Panc1 (cell line): ENCODE results near the gene KCNIP4. TPM values are rescaled to one million over a fixed set of nuclear protein-coding genes. Genes with fewer than 3 reads are reported as not detected.

Source experiments
- ATAC-seq: fragments of 200-7000 bp; cut with Tn5 transposase; 2 replicates; pipeline ENCODE4 v1.9.1; 2020; ENCODE audit warnings: mild to moderate bottlenecking, moderate library complexity
- BruUV-seq: library from RNA; stranded (reverse); fragments of 400-500 nt; replicated peaks from 2 replicates; lab custom pipeline; 2021; lab: Mats Ljungman, UMichigan
- CTCF ChIA-PET: fragments of 300-600 bp; sonication (Branson Sonifier 250); formaldehyde crosslinking; loops from one replicate; lab custom pipeline; 2022; ENCODE audit warnings: antibody characterized with exemption; lab: Charles Lee
- POLR2A ChIA-PET: fragments of 300-600 bp; sonication (Branson Sonifier 250); formaldehyde crosslinking; loops from one replicate; lab custom pipeline; 2022; ENCODE audit warnings: antibody characterized with exemption; lab: Charles Lee
- DNase-seq: peaks from one replicate; pipeline ENCODE4 v3.0.0-alpha.2; 2010; ENCODE audit warnings: low read depth, low spot score
- H3K27ac ChIP-seq: 2 replicates; pipeline ENCODE4 v1.5.1; 2011; ENCODE audit warnings: mild to moderate bottlenecking, low read length, inconsistent platforms
- H3K27me3 ChIP-seq: fragments of 200-500 bp; sonication (Bioruptor generic); 2 replicates; pipeline ENCODE4 v1.6.0; 2014; ENCODE audit warnings: low read length, inconsistent platforms; ENCODE audit not compliant: control insufficient read depth, insufficient read depth
- H3K36me3 ChIP-seq: fragments of 200-500 bp; sonication (Bioruptor generic); 2 replicates; pipeline ENCODE4 v1.5.1; 2014; ENCODE audit warnings: inconsistent platforms, mild to moderate bottlenecking, low read length, moderate library complexity; ENCODE audit not compliant: control insufficient read depth, insufficient read depth
- H3K4me1 ChIP-seq: 2 replicates; pipeline ENCODE4 v1.5.1; 2011; ENCODE audit warnings: inconsistent platforms, mild to moderate bottlenecking, low read length, moderate library complexity; ENCODE audit not compliant: control insufficient read depth, insufficient read depth
- H3K4me3 ChIP-seq, 2 experiments: 2 replicates each; pipeline ENCODE4 v1.5.1; 2011 to 2012; ENCODE audit warnings: low read depth in 2 of 2, low read length in 2 of 2, mild to moderate bottlenecking in 2 of 2, inconsistent platforms in 1 of 2, moderate library complexity in 1 of 2
- H3K9me3 ChIP-seq: fragments of 200-500 bp; sonication (Bioruptor generic); 2 replicates; pipeline ENCODE4 v1.5.1; 2014; ENCODE audit warnings: low read depth, mild to moderate bottlenecking, inconsistent platforms, low read length, moderate library complexity; ENCODE audit not compliant: control insufficient read depth, insufficient read depth
- POLR2AphosphoS5 ChIP-seq: IDR thresholded peaks from 2 replicates; pipeline ENCODE4 v1.6.1; 2012; ENCODE audit warnings: mild to moderate bottlenecking, low read depth, low read length, moderate library complexity
- SIN3A ChIP-seq: IDR thresholded peaks from 2 replicates; pipeline ENCODE4 v1.6.1; 2012; ENCODE audit warnings: low read depth, mild to moderate bottlenecking, low read length, moderate library complexity, borderline replicate concordance; ENCODE audit not compliant: insufficient read depth
- TCF7L2 ChIP-seq: IDR thresholded peaks from 2 replicates; pipeline ENCODE4 v1.6.1; 2011; ENCODE audit warnings: mild to moderate bottlenecking, low read depth, low read length, inconsistent platforms
- in situ Hi-C: cut with HindIII; loops from 2 replicates; pipeline ENCODE4 v1.10.0; 2016; ENCODE audit warnings: low sequenced_read_pairs, low pct_unique_long_range_greater_than_20kb
- intact Hi-C: fragments of 100-400 bp; cut with micrococcal nuclease; formaldehyde crosslinking; loops from one replicate; pipeline ENCODE4 v1.10.0; 2022; ENCODE audit not compliant: unreplicated experiment
- total RNA-seq: library from RNA; stranded (reverse); gene quantifications from one replicate; pipeline ENCODE4 v1.2.1, GENCODE V29; 2021; ENCODE audit not compliant: unreplicated experiment
- TF ChIP-seq, protein P1 (sequence below): fragments of 450-650 bp; IDR thresholded peaks from 2 replicates; pipeline ENCODE4 v1.5.1; 2017; ENCODE audit warnings: mild to moderate bottlenecking
- TF ChIP-seq, protein P2 (sequence below), 2 experiments: IDR thresholded peaks; 2 replicates each; pipeline ENCODE4 v1.6.1; 2011 to 2012; ENCODE audit warnings: low read depth in 2 of 2, control low read depth in 1 of 2, low read length in 1 of 2, mild to moderate bottlenecking in 1 of 2, moderate library complexity in 1 of 2; ENCODE audit not compliant: insufficient read depth in 1 of 2

Gene KCNIP4
- total RNA-seq, 1 experiment from 2014 or later = not detected

- H3K27ac ChIP-seq = no peak overlapping the region
These were observed 1108.6 kb downstream of the KCNIP4 start for GRCh38 chr4:20839957-20840356.

GRCh38 chr4:20838476-20838875 is 1110.1 kb downstream of the KCNIP4 start:
- no peak for DNase-seq
- H3K4me1 ChIP-seq = no peaks in the 10 kb centered on the region
- TF ChIP-seq TCF7L2 (no peak), SIN3A (no peak), POLR2AphosphoS5 (no peak)
- TF ChIP-seq, protein P1, sequence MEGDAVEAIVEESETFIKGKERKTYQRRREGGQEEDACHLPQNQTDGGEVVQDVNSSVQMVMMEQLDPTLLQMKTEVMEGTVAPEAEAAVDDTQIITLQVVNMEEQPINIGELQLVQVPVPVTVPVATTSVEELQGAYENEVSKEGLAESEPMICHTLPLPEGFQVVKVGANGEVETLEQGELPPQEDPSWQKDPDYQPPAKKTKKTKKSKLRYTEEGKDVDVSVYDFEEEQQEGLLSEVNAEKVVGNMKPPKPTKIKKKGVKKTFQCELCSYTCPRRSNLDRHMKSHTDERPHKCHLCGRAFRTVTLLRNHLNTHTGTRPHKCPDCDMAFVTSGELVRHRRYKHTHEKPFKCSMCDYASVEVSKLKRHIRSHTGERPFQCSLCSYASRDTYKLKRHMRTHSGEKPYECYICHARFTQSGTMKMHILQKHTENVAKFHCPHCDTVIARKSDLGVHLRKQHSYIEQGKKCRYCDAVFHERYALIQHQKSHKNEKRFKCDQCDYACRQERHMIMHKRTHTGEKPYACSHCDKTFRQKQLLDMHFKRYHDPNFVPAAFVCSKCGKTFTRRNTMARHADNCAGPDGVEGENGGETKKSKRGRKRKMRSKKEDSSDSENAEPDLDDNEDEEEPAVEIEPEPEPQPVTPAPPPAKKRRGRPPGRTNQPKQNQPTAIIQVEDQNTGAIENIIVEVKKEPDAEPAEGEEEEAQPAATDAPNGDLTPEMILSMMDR = no peak
- TF ChIP-seq, protein P2, sequence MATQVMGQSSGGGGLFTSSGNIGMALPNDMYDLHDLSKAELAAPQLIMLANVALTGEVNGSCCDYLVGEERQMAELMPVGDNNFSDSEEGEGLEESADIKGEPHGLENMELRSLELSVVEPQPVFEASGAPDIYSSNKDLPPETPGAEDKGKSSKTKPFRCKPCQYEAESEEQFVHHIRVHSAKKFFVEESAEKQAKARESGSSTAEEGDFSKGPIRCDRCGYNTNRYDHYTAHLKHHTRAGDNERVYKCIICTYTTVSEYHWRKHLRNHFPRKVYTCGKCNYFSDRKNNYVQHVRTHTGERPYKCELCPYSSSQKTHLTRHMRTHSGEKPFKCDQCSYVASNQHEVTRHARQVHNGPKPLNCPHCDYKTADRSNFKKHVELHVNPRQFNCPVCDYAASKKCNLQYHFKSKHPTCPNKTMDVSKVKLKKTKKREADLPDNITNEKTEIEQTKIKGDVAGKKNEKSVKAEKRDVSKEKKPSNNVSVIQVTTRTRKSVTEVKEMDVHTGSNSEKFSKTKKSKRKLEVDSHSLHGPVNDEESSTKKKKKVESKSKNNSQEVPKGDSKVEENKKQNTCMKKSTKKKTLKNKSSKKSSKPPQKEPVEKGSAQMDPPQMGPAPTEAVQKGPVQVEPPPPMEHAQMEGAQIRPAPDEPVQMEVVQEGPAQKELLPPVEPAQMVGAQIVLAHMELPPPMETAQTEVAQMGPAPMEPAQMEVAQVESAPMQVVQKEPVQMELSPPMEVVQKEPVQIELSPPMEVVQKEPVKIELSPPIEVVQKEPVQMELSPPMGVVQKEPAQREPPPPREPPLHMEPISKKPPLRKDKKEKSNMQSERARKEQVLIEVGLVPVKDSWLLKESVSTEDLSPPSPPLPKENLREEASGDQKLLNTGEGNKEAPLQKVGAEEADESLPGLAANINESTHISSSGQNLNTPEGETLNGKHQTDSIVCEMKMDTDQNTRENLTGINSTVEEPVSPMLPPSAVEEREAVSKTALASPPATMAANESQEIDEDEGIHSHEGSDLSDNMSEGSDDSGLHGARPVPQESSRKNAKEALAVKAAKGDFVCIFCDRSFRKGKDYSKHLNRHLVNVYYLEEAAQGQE (IDR thresholded peaks at IDR 0.05; ENCODE audit: insufficient read depth in 1 of 2, low read depth in 2 of 2, low read length in 1 of 2) = no peak
- intact Hi-C loops = no loop called here
- in situ Hi-C loops = no loop called here
- ChIA-PET POLR2A (no interaction called here), CTCF (no interaction called here)
- no peak for ATAC-seq
- no peak overlapping the region for H3K4me3 ChIP-seq
- no peaks in the 10 kb centered on the region for H3K9me3 ChIP-seq
- no peaks in the 10 kb centered on the region for H3K27me3 ChIP-seq
- no peak overlapping the region for H3K27ac ChIP-seq
- H3K36me3 ChIP-seq = no peaks in the 10 kb centered on the region
- BruUV-seq = no TSS peak

More at GRCh38 chr4:20839957-20840356, 1108.6 kb downstream of the KCNIP4 start:
- H3K27me3 ChIP-seq = no peaks in the 10 kb centered on the region
- DNase-seq (no peak), ATAC-seq (no peak)
- intact Hi-C loops = no loop called here
- TF ChIP-seq, protein P2 (IDR thresholded peaks at IDR 0.05; ENCODE audit: insufficient read depth in 1 of 2, low read depth in 2 of 2, low read length in 1 of 2) = no peak
- POLR2A ChIA-PET = no interaction called here
- CTCF ChIA-PET = no interaction called here
- no TSS peak for BruUV-seq
- no peaks in the 10 kb centered on the region for H3K36me3 ChIP-seq
- H3K9me3 ChIP-seq = no peaks in the 10 kb centered on the region
- in situ Hi-C loops = no loop called here
- H3K4me3 ChIP-seq = no peak overlapping the region
- no peaks in the 10 kb centered on the region for H3K4me1 ChIP-seq
